H1 (cell line): ENCODE data around the gene LBH. TPM values are rescaled to one million over a fixed set of nuclear protein-coding genes. Genes with fewer than 3 reads are reported as not detected.

ENCODE experiments used
- CTCF ChIA-PET: fragments of 300-600 bp; sonication (Branson Sonifier 250); formaldehyde crosslinking; loops from one replicate; lab custom pipeline; 2021; ENCODE audit not compliant: partially characterized antibody; lab: Charles Lee
- POLR2A ChIA-PET: fragments of 300-600 bp; sonication (Branson Sonifier 250); formaldehyde crosslinking; loops from one replicate; lab custom pipeline; 2021; ENCODE audit warnings: inconsistent platforms; ENCODE audit not compliant: partially characterized antibody; lab: Charles Lee
- DNase-seq, 2 experiments: peaks; one replicate each; pipeline versions ENCODE4 v3.0.0 to v3.0.0-alpha.2; 2010 to 2022; ENCODE audit warnings: low spot score in 2 of 2, low read depth in 1 of 2, mixed read lengths in 1 of 2
- FAIRE-seq: peaks from 2 replicates; lab custom pipeline; 2011; peaks lifted over from hg19 to GRCh38; lab: Jason Lieb, UNC
- H2AFZ ChIP-seq: 2 replicates; pipeline ENCODE4 v1.8.1; 2012; ENCODE audit warnings: low read length, inconsistent platforms
- H2AK5ac ChIP-seq: 2 replicates; pipeline ENCODE4 v1.6.1; 2013; ENCODE audit warnings: low read depth, low read length
- H2BK120ac ChIP-seq: replicated peaks from 2 replicates; pipeline ENCODE3; 2013; ENCODE audit warnings: low read depth, low read length, inconsistent platforms
- H2BK12ac ChIP-seq: 2 replicates; pipeline ENCODE4 v1.6.1; 2013; ENCODE audit warnings: low read depth, low read length
- H2BK15ac ChIP-seq: 2 replicates; pipeline ENCODE4 v1.6.1; 2013; ENCODE audit warnings: low read length
- H2BK20ac ChIP-seq: 2 replicates; pipeline ENCODE4 v1.6.1; 2013; ENCODE audit warnings: low read length
- H2BK5ac ChIP-seq: 2 replicates; pipeline ENCODE4 v1.6.1; 2013; ENCODE audit warnings: low read depth, low read length
- H3K14ac ChIP-seq: 2 replicates; pipeline ENCODE4 v1.6.1; 2013; ENCODE audit warnings: inconsistent platforms; ENCODE audit not compliant: insufficient read length
- H3K18ac ChIP-seq: 2 replicates; pipeline ENCODE4 v1.6.1; 2013; ENCODE audit warnings: low read length; ENCODE audit errors: extremely low read depth
- H3K23ac ChIP-seq: 2 replicates; pipeline ENCODE4 v1.6.1; 2013; ENCODE audit warnings: inconsistent platforms; ENCODE audit not compliant: insufficient read length
- H3K23me2 ChIP-seq: 2 replicates; pipeline ENCODE4 v1.6.1; 2013; ENCODE audit warnings: low read depth, low read length
- H3K27ac ChIP-seq: 2 replicates; pipeline ENCODE4 v1.6.1; 2011; ENCODE audit warnings: low read depth, low read length, inconsistent platforms
- H3K27me3 ChIP-seq, 4 experiments: replicated peaks in 1 of 4; 1 replicate in 1 of 4; 2 replicates in 3 of 4; pipeline versions ENCODE4 v1.6.1 to v1.8.1; 2011 to 2013; ENCODE audit warnings: low read length in 3 of 4, mild to moderate bottlenecking in 3 of 4, inconsistent platforms in 2 of 4, mixed read lengths in 2 of 4, moderate library complexity in 1 of 4; ENCODE audit not compliant: control insufficient read depth in 3 of 4, insufficient read depth in 3 of 4; ENCODE audit errors: extremely low read depth in 1 of 4
- H3K36me3 ChIP-seq, 4 experiments: 2 replicates each; pipeline versions ENCODE4 v1.6.1 to v1.8.1; 2011 to 2013; ENCODE audit warnings: mild to moderate bottlenecking in 4 of 4, low read length in 3 of 4, moderate library complexity in 2 of 4, control low read depth in 1 of 4, inconsistent platforms in 1 of 4; ENCODE audit not compliant: insufficient read depth in 4 of 4, control insufficient read depth in 2 of 4
- H3K4ac ChIP-seq: replicated peaks from 2 replicates; pipeline ENCODE3; 2013; ENCODE audit warnings: low read length, low read depth, mixed read lengths, inconsistent platforms; ENCODE audit not compliant: insufficient read length
- H3K4me1 ChIP-seq, 4 experiments: replicated peaks in 1 of 4; 1 replicate in 1 of 4; 2 replicates in 3 of 4; pipeline versions ENCODE4 v1.6.1 to v1.8.1; 2011 to 2013; ENCODE audit warnings: low read length in 3 of 4, inconsistent platforms in 2 of 4, mixed read lengths in 1 of 4; ENCODE audit not compliant: insufficient read depth in 4 of 4, control insufficient read depth in 3 of 4
- H3K4me2 ChIP-seq, 2 experiments: 2 replicates each; pipeline versions ENCODE4 v1.6.1 to v1.8.1; 2011 to 2013; ENCODE audit warnings: low read depth in 2 of 2, low read length in 2 of 2, control low read depth in 1 of 2, inconsistent platforms in 1 of 2, mild to moderate bottlenecking in 1 of 2; ENCODE audit not compliant: insufficient read depth in 1 of 2
- H3K4me3 ChIP-seq, 4 experiments: fragments of 200-600, 300-600 bp in 1 of 4; sonication (generic), shearing (Covaris generic), sonication (Bioruptor Twin) in 1 of 4; 2 replicates each; pipeline versions ENCODE4 v1.5.1 to v1.8.1; 2011 to 2016; ENCODE audit warnings: low read length in 4 of 4, low read depth in 3 of 4, control low read depth in 2 of 4, inconsistent platforms in 2 of 4, mild to moderate bottlenecking in 2 of 4, mixed read lengths in 1 of 4, moderate library complexity in 1 of 4; ENCODE audit not compliant: insufficient read depth in 2 of 4; ENCODE audit errors: extremely low read depth in 1 of 4
- H3K56ac ChIP-seq: replicated peaks from 2 replicates; pipeline ENCODE3; 2013; ENCODE audit warnings: low read depth, mild to moderate bottlenecking, mixed read lengths, low read length, inconsistent platforms; ENCODE audit not compliant: insufficient read length
- H3K79me1 ChIP-seq: 2 replicates; pipeline ENCODE4 v1.6.1; 2013; ENCODE audit warnings: low read depth, low read length, control low read depth
- H3K79me2 ChIP-seq, 2 experiments: 2 replicates each; pipeline versions ENCODE4 v1.6.1 to v1.8.1; 2012 to 2013; ENCODE audit warnings: low read length in 2 of 2, mild to moderate bottlenecking in 2 of 2, inconsistent platforms in 1 of 2; ENCODE audit not compliant: insufficient read depth in 2 of 2, control insufficient read depth in 1 of 2
- H3K9ac ChIP-seq, 4 experiments: replicated peaks in 1 of 4; 1 replicate in 1 of 4; 2 replicates in 3 of 4; pipeline versions ENCODE4 v1.6.1 to v1.8.1; 2011 to 2013; ENCODE audit warnings: low read depth in 3 of 4, low read length in 3 of 4, control low read depth in 2 of 4, mild to moderate bottlenecking in 2 of 4, moderate library complexity in 2 of 4, inconsistent platforms in 1 of 4; ENCODE audit errors: extremely low read depth in 1 of 4
- H3K9me3 ChIP-seq, 2 experiments: 2 replicates each; pipeline versions ENCODE4 v1.6.1 to v1.8.1; 2012 to 2013; ENCODE audit warnings: mild to moderate bottlenecking in 2 of 2, moderate library complexity in 2 of 2, control low read depth in 1 of 2, inconsistent platforms in 1 of 2, low read depth in 1 of 2, low read length in 1 of 2, mixed read lengths in 1 of 2; ENCODE audit not compliant: insufficient read depth in 2 of 2
- H4K20me1 ChIP-seq, 2 experiments: replicated peaks in 1 of 2; 2 replicates each; pipeline versions ENCODE3 to v1.8.1; 2011 to 2013; ENCODE audit warnings: inconsistent platforms in 2 of 2, low read length in 2 of 2, mild to moderate bottlenecking in 1 of 2; ENCODE audit not compliant: insufficient read depth in 2 of 2, control insufficient read depth in 1 of 2
- H4K5ac ChIP-seq: 2 replicates; pipeline ENCODE4 v1.6.1; 2013; ENCODE audit warnings: low read length, low read depth, mixed read lengths, inconsistent platforms; ENCODE audit not compliant: insufficient read length
- H4K8ac ChIP-seq: 2 replicates; pipeline ENCODE4 v1.8.0; 2013; ENCODE audit warnings: mild to moderate bottlenecking, moderate library complexity, low read length, inconsistent platforms; ENCODE audit not compliant: insufficient read depth; ENCODE audit errors: extremely low read depth
- H4K91ac ChIP-seq: replicated peaks from 2 replicates; pipeline ENCODE3; 2013; ENCODE audit warnings: low read length, mixed read lengths, inconsistent platforms; ENCODE audit not compliant: insufficient read length
- CBX5 ChIP-seq: fragments of 300-800, 300-1000 bp; sonication (generic); IDR thresholded peaks from 2 replicates; pipeline ENCODE4 v1.7.1; 2016; ENCODE audit warnings: antibody characterized with exemption, low read length, low read depth
- CEBPB ChIP-seq: IDR thresholded peaks from 2 replicates; pipeline ENCODE4 v1.6.1; 2012; ENCODE audit warnings: low read depth, low read length
- CTBP2 ChIP-seq: IDR thresholded peaks from 2 replicates; pipeline ENCODE4 v1.7.0; 2011; ENCODE audit warnings: borderline replicate concordance, mild to moderate bottlenecking, moderate library complexity, mixed read lengths, low read length; ENCODE audit not compliant: insufficient read depth, insufficient read length
- GABPA ChIP-seq: IDR thresholded peaks from 2 replicates; pipeline ENCODE4 v1.6.1; 2011; ENCODE audit warnings: mild to moderate bottlenecking, low read length, moderate library complexity, borderline replicate concordance; ENCODE audit not compliant: insufficient read depth
- KDM1A ChIP-seq: fragments of 200-600, 300-600 bp; sonication (generic); IDR thresholded peaks from 2 replicates; pipeline ENCODE4 v1.7.1; 2016; ENCODE audit warnings: mild to moderate bottlenecking, low read length, borderline replicate concordance
- PHF8 ChIP-seq: fragments of 200-600 bp; sonication (generic); conservative IDR thresholded peaks from 2 replicates; pipeline ENCODE4 v1.7.1; 2012; ENCODE audit warnings: low read depth, mild to moderate bottlenecking, inconsistent platforms, low read length, moderate library complexity
- SIN3A ChIP-seq, 2 experiments: IDR thresholded peaks in 1 of 2; conservative IDR thresholded peaks in 1 of 2; 2 replicates each; pipeline ENCODE4 v1.6.1; 2011 to 2012; ENCODE audit warnings: low read length in 2 of 2, improper control_type of control experiment in 1 of 2, low read depth in 1 of 2, mild to moderate bottlenecking in 1 of 2
- SP2 ChIP-seq: IDR thresholded peaks from 2 replicates; pipeline ENCODE4 v1.6.1; 2012; ENCODE audit warnings: mild to moderate bottlenecking, low read length, inconsistent platforms
- SUZ12 ChIP-seq: fragments of 200-600 bp; sonication (generic); IDR thresholded peaks from 2 replicates; pipeline ENCODE4 v1.6.1; 2012; ENCODE audit warnings: mild to moderate bottlenecking, inconsistent platforms, low read length, moderate library complexity, mixed read lengths
- YY1 ChIP-seq: IDR thresholded peaks from 2 replicates; pipeline ENCODE4 v1.6.1; 2011; ENCODE audit warnings: low read depth, mild to moderate bottlenecking, low read length
- WGBS, 2 experiments: shearing (Covaris generic) in 1 of 2; methylation state at CpG; one replicate each; pipeline versions ENCODE4 v1.1.6 to v1.1.7; 2013 to 2015; ENCODE audit warnings: low lambda C conversion rate in 2 of 2, mixed read lengths in 2 of 2, inconsistent platforms in 1 of 2, low coverage in 1 of 2, missing lambda C conversion rate in 1 of 2; ENCODE audit not compliant: insufficient replicate concordance in 2 of 2, insufficient coverage in 1 of 2, insufficient read length in 1 of 2; ENCODE audit errors: extremely low coverage in 1 of 2, missing lambda C conversion rate in 1 of 2; 5-methylcytosine and 5-hydroxymethylcytosine counted together
- polyA plus RNA-seq, 7 experiments: library from polyadenylated mRNA; depleted of rRNA in 3 of 7; stranded (reverse) in 5 of 7; unstranded in 2 of 7; fragments of >200 nt in 5 of 7; fragments of 200-250 nt in 2 of 7; gene quantifications; 1 replicate in 5 of 7; 2 replicates in 1 of 7; 4 replicates in 1 of 7; pipeline versions ENCODE4 v1.2.1 to v1.2.3, GENCODE V29; 2011 to 2013; ENCODE audit warnings: missing spikeins in 2 of 7, mixed read lengths in 2 of 7
- total RNA-seq: library from RNA; stranded (reverse); fragmentation: NEBNext Ultra II Directional; extraction: Animal tissue kit (Norgen Biotek cat#: 25700); gene quantifications from 2 replicates; pipeline ENCODE4 v1.2.1, GENCODE V29; 2021

LBH gene
- total and polyA plus RNA-seq, 2 of the 8 experiments (the other 6 are each of a cell fraction or from before 2014, with no cell fraction given): 25.7 to 34.5 TPM

GRCh38 chr2:30184035-30184434 lies 47.3 kb upstream of the LBH start:
- Histone ChIP-seq H3K23me2 (no peaks in the 10 kb centered on the region), H4K91ac (no peak overlapping the region), H2BK12ac (no peak overlapping the region), H3K36me3 (no peaks in the 10 kb centered on the region), H3K27ac (no peak overlapping the region), H3K4ac (no peak overlapping the region), H3K27me3 (no peaks in the 10 kb centered on the region), H4K20me1 (no peaks in the 10 kb centered on the region), H4K5ac (no peak overlapping the region), H3K23ac (no peak overlapping the region), H2BK120ac (no peak overlapping the region), H2BK15ac (no peak overlapping the region), H3K4me3 (no peak overlapping the region), H2AK5ac (no peak overlapping the region), H3K4me1 (no peaks in the 10 kb centered on the region), H3K9me3 (no peaks in the 10 kb centered on the region), H3K79me2 (no peaks in the 10 kb centered on the region), H4K8ac (no peak overlapping the region), H2BK20ac (no peak overlapping the region), H3K79me1 (no peaks in the 10 kb centered on the region), H3K18ac (no peak overlapping the region), H3K9ac (no peak overlapping the region), H3K56ac (no peak overlapping the region), H2AFZ (no peak overlapping the region), H3K14ac (no peak overlapping the region), H2BK5ac (no peak overlapping the region), H3K4me2 (no peak overlapping the region)
- WGBS, 2 experiments: 90% methylated on average over 5 of the region's 5 CpGs; no CpG with 5 or more reads in 1 of the 2 experiments
- TF ChIP-seq YY1: no peak
- no peak for TF ChIP-seq KDM1A
- TF ChIP-seq SUZ12: no peak
- no peak for TF ChIP-seq CBX5
- no peak for TF ChIP-seq SIN3A (conservative IDR thresholded peaks at IDR 0.05 in 1 of 2, IDR thresholded peaks at IDR 0.05 in 1 of 2; ENCODE audit: low read depth in 1 of 2, low read length in 2 of 2)
- TF ChIP-seq CEBPB: no peak
- TF ChIP-seq SP2: no peak
- TF ChIP-seq PHF8: no peak
- no peak for TF ChIP-seq GABPA
- TF ChIP-seq CTBP2: no peak
- DNase-seq: no peak
- CTCF ChIA-PET: interaction anchor here (0.8 to 1.9 kb wide), 2 partner anchors 14 to 19 kb away, joined by 4 read pairs; no protein-coding TSS in a partner anchor
- POLR2A ChIA-PET: no interaction called here
- FAIRE-seq: no peak
